Measurements from ENCODE around the gene TRIM8.

TRIM8 gene

DNA sequence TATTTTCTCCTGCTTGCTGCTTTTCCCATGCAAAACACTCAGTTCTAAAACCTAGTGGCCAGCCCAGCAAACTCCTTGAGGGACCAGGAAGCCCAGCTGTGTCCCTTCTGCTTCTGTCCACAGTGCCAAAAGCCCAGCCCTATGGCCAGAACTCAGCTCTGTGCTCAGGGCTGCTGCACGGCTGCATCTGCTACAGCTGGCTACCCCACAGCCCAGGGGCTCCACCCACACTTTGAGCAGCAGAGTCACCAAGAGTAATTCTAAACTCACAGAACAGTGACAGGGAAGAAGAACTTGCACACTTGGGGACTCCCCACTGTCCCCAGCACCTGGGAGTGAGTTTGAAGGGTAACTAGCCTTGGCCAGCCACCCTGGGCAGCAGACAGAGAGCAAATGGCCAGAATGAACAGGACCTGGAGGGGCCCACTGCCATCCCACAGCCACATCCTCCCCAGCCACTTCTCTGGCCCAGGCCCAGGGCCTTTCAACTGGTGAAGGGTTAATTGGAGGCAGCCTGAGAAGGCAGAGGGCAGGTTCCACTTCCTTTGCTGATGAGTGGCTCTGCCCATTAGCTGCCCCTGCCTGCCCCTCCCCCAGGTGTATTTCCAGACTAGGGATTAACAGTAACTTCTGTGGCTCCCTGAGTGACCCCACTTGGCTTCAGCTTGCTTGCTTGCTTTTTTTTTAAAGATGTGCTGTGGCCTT lies 28.1 kb upstream of the TRIM8 start:
- no peak for DNase-seq (ENCODE audit: low read depth)

DNA sequence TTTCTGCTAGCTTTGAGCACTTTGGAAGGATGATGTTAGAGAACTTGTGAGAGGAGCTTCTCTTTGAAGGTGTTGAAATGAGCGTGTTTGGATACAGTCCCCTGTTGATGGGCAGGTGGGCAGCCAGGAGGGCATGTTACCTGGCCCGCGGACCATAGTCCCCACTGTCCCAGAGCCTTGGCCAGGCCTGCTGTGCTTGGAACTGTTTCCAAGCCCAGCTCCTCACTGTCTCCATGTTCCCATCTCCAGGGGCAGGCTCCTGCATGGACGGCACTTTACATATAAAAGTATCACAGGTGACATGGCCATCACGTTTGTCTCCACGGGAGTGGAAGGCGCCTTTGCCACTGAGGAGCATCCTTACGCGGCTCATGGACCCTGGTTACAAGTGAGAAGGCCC lies 27.2 kb upstream of the TRIM8 start:
- DNase-seq (ENCODE audit: low read depth) = no peak

DNA sequence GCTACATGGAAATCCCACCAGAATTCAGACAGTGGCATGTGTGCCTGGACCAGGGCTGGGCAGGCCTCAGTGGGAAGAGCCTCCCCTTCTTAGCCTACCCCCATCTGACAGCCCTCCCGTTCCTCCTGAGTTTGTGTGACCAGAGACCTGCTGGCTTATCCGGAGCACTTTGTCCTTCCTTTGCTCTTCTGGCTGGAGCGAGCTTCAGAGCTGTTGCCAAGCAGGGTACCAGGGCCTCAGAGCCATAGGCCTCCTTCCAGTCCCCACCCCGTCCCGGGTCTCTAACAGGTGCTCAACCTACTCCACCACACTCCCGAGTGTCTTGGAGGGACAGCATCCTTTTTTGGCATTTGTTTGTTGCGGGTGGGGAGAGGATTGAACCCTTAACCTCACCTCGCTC lies 26.5 kb upstream of the TRIM8 start:
- DNase-seq (ENCODE audit: low read depth) = no peak

DNA sequence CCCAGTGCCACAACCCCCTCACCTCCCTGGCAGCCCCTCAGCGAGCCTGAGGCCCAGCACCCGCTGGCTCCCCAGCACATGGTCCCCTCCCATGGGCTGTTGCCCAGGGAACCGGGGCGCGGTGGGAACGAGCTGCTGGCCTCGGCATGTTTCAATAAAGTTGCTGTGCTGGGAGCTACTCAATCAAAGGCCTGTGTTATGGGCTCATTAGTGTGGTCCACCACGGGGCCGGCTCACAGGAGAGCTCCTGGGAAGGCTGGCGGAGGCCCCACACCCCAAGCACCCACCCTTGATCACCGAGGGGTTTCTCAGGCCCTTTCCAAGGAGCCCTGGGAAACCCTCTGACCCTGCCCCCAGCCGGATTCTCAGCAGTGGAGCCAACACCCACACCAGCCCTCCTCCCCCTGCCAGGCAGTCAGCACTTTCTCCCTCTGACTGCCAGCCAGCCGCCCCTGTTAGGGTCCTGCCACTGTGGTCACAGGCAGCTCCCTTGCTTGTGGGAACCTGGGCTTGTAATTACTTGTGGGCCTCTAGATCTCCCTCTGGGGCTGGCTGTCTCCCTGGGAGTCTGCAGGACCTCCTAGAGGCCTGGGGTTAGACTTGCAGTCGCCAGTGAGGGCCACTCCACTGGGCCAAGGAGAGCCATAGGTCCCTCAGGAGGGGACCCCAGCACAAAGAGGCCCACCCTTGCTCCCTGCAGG lies 24.8 kb upstream of the TRIM8 start:
- no peak for DNase-seq (ENCODE audit: low read depth)

DNA sequence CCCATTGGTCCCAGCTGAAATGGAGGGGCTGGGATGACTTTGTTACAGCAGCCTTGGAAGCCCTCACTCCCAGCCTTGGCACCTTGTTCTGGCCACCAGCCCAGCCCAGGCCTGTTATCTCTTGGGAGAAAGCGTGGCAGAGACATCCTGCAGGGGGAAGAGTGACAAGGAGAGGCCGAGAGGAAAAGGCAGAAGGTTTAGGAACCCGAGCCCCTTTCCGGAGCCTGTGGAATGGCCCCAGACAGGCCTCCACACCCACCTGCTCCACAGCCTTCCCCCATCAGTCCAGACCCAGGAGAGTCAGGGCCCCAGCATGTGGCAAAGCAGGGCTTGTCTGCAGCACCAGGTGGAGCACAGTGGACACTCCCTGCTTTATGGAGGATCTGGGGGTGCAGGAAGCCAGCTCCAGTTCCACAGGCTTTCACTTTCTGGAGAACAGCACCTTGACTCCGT lies 24.1 kb upstream of the TRIM8 start:
- no peak for DNase-seq (ENCODE audit: low read depth)

DNA sequence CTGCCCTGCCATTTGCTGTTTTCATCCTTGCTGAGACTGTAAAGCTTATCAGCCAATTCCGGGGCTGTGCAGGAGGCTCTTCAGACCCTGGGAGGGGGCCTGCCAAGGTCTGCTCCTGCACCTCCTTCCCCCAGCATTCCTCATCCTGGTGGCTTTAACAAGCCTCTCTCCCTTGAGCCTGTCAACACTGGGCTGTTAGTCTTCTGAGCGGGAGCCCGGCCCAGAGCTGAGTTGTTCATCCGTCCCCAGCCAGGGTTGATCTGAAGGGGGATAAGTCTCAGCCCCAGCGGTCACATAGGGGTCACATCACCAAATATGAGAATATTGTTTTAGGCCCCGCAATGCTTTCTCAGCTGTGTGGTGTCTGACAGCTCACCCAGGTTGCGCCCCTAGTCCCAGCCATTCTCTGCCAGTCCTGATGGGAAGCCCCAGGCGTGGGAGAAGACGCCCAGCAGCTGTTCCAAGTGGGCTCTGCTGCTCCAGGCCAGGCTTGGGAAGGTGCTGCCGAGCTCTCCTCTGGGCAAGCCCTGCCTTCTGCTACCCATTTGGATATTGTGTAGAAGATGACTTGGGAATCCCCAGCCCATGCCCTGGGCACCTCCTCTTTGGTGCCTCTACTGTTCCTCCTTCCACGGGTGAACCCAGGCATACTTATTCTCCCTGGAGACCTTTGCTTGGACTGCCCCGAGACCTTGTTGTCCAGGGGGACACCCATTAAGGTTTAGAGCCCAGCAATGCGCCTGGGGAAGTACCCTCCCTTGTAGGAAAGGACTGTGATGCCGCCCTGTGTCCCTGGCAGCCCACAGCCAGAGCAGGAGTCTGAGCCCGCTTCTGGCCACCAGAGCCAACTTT lies 23.5 kb upstream of the TRIM8 start:
- no peak for DNase-seq (ENCODE audit: low read depth)

DNA sequence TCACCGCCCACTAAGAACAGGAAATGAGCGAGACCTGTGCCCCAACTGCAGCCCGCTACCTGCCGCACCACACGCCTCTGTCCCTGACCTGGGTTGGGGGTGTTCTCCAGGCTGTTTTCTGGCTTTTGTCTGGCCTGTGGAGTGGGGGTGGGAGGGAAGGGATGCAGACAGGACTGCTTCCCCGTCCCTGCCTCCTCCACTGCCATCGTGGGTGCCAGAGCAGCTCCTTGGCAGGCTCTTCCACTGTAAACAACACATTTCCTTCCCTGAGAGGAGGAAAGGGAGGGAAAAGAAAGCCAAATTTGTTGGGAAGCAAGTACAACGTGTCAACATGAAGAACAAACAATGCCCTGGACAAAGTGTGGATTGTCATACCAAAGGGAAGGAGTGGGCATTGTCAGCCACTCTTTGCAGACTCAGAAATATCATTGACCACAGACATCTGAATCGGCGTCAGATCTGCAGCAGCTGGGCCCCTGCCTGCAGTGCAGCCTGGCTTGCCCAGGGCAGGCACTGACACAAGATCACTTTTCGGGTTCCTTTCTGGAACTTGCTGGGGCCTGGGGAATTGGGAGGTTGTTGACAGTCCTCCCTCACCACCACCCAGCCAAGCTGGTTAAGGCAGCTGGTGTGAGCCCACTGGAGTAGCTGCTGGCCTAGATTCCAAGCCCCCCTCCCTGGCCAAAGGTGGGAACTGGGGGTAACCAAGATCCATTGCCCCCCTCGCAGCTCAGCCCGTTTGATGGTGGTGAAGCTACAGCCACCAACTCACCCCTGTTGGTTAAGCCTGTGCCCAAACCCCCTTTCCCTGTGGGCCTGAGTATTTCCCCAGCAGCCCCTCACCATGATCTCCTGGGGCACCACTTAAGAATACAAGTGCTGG lies 22.6 kb upstream of the TRIM8 start:
- no peak for DNase-seq (ENCODE audit: low read depth)

DNA sequence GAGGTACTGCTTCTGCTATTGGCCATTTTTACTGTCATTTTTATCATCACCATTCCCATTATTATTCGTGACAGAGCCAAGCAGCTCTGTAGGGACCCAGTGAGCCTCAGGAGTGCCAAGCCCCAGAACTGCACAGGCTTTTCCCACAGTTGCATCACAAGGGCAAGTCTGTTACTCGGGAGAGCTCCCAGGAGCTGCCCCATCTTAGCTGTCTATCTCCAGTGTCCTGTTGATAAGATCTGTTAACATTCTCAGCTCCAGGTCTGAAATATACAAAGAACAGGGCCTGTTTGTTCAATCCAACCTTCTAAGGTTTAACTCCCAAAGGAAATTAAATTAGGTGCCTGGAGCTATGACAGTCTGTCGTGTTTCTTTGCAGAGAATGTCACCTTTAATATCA lies 20.2 kb upstream of the TRIM8 start:
- DNase-seq (ENCODE audit: low read depth) = no peak

DNA sequence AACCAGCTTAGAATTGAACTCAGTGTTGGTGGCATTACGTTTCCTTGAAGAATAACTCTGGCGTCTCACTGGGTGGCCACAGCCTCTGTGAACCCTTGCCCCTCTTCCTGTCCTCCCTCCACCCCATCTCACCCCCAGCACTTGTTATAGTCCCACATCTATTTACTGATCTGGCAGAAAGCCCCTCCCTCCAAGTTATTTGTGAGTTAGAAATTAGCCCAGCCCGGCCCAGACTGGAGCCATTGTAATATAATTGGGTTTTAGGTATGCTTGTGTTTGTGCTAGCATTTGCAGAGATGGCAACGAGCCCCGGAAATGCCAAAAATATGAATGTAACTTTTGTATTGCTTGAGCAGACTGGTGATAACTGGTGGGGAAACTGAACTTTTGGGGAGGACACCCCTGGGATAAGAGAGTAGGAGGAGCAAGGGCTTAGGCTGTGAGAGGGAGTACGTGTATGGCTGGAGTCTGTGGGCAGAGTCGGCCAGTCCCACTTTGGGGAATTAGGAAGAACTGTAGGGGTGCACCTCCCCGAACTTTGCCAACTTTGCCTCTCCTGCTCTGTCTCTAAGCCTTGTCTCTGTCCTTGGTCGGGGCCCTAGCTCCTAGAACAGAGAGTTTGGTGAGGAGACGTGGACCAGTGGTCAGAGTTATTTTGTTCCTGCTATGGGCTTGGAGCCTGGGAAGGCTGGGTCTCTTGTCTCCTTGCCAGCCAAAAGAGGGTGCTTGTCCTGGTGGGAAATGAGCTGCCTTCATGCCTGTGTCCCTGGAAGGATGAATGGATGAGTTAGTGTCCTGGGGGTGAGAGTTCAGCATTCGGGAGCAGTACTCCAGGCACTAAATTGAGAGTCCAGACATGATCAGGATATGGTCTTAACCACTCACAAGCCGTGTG lies 19.3 kb upstream of the TRIM8 start:
- no peak for DNase-seq (ENCODE audit: low read depth)

DNA sequence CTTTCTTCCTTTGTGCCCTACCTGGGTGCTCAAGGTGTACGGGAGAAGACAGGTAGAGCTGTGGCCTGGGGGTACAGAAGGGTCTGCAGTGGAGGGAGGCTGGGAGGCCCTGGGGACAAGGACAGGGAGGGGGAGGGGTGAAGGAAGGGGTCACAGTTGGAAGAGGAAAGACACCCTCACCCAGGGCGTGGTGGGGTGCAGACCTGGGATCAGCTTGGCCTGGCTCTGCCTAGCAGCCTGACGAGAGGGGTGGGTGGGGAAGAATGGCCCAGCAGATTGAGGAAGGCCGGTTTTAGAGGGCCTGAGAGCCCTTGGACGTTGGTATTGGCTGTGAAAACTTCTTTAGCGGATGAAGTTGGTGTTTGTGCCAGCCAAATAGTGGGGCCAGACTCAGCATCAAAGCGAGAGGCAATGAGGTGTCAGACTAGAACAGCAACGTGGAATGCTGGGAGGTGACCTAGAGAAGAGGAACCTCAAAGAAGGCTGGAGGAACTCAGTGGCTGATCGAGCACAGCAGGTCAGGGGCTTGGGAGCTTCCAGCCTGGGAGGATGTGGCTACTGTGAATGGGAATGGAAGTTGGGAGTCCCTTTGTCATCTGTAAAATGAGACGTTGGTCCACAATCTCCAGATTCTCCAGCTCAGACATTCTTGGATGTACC lies 18.1 kb upstream of the TRIM8 start:
- no peak for DNase-seq (ENCODE audit: low read depth)

DNA sequence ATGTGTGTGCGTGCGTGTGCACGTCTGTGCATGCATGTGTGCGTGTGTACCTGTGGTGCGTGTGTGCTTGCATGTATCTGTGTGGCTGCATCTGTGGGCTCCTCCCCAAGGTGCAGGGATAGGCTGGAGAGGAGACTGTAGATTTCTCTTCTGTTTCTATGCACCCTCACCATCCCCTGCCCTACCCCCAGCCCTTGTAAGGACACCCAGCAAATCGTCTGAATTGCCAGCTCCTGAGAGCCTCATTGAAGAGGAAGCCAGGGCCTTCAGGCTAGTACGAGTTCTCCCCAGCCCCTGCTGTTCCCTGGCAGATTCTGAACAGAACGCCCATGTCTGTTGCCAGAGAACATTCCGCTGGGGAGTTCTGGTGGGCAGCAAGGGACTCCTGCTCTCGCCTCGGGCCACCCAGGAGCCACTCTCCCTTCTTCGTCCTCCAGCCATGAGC lies 17.0 kb upstream of the TRIM8 start:
- DNase-seq (ENCODE audit: low read depth) = no peak

DNA sequence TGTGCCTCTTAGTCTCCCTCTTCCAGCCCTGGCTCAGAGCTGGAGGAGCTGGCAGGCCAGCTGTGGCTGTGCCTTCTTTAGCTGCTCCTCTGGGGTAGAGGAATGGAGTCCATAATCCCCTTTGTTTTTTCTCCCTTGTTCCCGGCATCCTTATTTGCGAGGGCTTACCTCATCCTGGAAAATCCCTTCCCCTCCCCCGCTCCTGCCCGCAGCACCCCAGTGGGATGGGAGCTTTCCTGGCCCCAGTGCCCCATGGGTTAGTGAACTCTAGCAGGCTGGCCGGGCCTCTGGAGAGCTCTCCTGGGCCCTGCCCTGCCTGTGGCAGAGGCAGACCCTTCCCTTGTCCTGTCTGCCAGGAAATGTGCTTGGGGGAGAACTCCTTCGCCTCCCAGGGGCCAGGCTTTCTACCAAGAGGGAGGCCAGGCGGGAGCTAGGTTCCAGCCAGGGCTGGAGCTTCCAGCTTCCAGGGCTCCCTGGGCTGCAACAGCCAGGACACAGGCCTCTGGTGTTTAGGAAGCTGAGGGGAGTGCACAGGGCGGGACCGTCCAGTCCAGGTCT lies 16.5 kb upstream of the TRIM8 start:
- DNase-seq (ENCODE audit: low read depth) = no peak

DNA sequence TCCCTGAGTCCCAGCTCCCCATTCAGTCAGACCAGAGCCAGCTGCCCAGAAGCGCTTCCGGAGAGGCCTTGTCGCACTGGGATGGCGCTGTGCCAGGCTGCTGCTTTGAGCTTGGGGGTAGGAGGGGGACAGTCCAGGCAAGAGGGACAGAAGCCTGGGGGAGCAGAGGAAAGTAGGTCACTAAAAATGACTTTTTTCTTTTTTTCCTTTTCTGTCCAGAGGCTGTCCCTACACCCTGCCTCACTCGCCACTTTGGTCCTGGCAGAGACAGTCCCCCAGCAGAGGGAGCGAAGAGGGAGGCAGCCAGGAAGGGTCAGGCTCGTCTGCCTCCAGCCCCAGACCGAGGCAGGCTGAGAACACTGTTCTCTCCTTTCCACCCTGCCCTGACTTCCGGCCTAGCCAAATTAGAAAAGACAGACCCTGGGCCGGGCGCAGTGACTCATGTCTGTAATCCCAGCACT lies 15.8 kb upstream of the TRIM8 start:
- DNase-seq (ENCODE audit: low read depth) = no peak

DNA sequence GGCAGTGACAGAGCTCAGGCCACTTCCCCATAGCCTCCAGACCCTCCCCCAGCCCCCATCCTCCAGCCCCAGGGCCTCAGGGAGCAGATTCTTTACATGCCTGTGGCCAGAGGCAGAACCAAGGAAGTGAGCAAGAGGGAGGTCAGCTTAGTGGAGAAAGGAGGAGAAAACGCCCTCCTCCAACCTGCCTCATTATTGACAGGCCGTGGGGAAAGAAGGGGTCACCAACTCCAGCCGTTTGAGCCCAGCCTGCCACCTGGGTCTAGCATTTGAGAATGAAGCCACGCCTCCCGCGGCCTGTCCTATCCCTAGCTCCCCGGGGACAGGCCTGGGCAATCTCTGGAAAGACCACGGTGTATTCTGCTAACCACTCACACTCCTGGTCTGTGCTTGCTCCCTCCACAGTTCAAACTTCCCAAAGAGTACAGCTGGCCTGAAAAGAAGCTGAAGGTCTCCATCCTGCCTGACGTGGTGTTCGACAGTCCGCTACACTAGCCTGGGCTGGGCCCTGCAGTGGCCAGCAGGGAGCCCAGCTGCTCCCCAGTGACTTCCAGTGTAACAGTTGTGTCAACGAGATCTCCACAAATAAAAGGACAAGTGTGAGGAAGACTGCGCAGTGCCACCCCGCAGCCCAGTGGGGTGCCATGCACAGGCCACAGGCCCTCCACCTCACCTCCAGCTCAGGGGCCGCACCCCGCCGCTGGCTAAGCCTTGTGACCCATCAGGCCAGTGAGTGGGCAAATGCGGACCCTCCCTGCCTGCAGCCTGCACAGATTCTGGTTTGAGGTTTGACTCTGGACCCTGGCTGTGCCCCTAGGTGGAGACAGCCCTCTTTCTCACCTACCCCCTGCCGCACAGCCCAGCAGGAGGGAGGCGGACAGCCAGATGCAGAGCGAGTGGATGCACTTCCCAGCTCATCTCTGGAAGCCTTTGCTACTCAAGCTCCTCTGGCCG lies 14.3 kb upstream of the TRIM8 start:
- DNase-seq (ENCODE audit: low read depth) = no peak

DNA sequence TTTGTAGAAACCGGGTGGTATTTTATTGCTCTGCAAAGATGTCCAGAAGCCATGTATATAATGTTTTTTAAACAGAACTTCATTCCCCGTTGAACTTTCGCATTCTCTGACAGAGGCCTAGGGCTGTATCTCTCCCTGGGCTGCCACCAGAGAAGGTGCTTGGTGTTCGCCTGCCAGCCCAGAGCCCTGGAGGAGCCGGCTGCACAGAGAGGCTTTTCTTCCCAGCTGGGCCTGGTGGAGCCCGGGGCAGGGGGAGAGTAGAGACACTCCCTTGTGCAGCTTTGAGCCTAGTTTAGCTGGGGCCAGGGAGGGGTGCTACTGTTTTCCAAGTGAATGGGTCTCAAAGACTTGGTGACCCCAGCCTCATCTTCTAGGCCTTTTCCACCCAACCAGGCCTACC lies 13.6 kb upstream of the TRIM8 start:
- no peak for DNase-seq (ENCODE audit: low read depth)

DNA sequence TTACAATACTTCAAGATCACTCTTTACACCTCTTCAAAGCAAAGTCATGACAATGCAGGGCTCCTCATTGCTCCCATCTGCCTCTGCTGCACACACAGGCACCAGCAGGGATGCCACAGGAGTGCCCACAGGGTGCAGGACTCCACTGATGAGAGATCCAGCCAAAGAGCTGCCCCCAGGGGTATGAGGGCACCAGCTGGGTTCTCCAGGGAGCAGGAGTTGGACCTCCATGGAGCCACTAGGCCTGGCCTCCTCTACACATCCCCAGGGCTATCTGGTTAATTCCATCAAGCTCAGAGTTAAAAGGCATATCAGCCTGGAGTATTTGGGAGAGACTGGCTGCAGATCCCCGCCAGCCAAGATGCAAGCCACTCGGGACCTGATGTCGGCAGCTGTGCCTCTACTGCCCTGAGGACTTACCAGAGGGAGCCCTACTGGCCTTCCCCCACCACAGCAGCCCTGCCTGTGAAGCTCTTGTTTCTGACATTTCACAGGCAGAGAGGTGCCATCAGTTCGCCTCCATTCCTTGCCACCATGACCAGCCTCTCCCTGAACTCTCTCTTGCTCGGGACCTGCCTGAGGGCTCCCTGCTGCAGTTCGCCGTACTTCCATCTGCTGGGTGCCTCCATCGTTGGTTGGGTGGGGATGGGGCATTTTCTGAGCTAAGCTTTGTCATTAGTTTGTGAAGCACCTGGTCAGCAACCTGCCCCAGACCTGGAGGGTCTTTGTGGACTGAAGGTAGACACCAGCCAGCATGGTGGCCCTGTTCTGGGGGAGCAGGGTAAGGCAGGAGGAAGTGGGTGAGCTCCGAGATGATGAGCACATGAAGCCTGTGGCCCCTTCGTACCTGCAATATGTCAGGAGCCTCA lies 12.5 kb upstream of the TRIM8 start:
- no peak for DNase-seq (ENCODE audit: low read depth)

DNA sequence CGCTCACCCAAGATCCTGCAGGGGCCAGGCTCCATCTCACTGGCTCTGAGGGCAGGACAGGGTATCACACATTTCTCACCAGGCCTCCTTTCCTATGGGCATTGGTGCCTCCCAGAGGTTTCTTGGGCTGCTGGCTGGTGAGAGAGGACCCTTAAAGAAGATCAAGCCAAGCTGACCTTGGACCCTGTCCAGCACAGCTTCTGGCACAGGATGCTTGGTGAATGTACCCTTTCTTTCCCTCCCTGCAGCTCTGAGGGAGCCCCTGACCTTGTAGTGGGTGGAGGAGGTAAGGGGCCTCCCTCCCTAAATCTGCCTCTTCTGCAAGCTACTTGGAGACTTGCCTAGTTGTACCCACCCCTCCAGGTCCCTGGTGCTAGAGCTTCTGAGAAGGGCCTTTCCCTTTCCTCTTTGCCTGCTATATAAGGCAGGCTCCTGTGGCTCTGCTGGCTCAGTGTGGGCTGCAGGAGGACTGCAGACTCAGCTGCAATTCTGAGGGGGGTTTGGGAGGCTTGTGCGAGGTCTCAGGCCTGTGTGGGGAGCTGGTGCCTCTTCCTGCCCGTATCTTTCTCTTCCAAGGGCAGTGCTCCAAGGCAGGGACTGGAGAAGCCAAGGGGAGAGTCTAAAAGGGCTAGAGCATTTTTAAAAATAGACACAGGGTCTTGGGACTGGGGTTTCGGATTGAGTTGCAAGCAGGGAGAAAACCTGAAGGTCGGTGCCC lies 11.7 kb upstream of the TRIM8 start:
- DNase-seq (ENCODE audit: low read depth) = no peak
